Left ventricle myocardium inferior (tissue), 1 donor: Measurements from ENCODE around the gene NEO1. TPM values are rescaled to one million over a fixed set of nuclear protein-coding genes. Genes with fewer than 3 reads are reported as not detected.
A peak's percentile ranks its signal among the peaks of the same experiment; 100 is the strongest.

Experiments used
- DNase-seq: peaks from one replicate; pipeline ENCODE4 v3.0.0-alpha.2; 2020
- H3K27ac ChIP-seq: fragments of 200-600 bp; replicated peaks from 2 replicates; pipeline ENCODE4 v1.8.0; 2021
- H3K27me3 ChIP-seq: fragments of 200-600 bp; 2 replicates; pipeline ENCODE4 v1.8.0; 2021; ENCODE audit warnings: low read depth
- H3K36me3 ChIP-seq: fragments of 200-600 bp; 2 replicates; pipeline ENCODE4 v1.8.0; 2021
- H3K4me1 ChIP-seq: fragments of 200-600 bp; 2 replicates; pipeline ENCODE4 v1.8.0; 2021
- H3K4me3 ChIP-seq: fragments of 200-600 bp; 2 replicates; pipeline ENCODE4 v1.8.0; 2021; ENCODE audit warnings: mild to moderate bottlenecking, moderate library complexity
- H3K9me3 ChIP-seq: fragments of 200-600 bp; replicated peaks from 2 replicates; pipeline ENCODE4 v1.8.0; 2021
- intact Hi-C: fragments of 100-400 bp; cut with micrococcal nuclease; formaldehyde crosslinking; loops from one replicate; pipeline ENCODE4 v1.11.0; 2022
- total RNA-seq: library from RNA; stranded (reverse); fragmentation: NEBNext Ultra II Directional; extraction: Animal tissue kit (Norgen Biotek cat#: 25700); gene quantifications from one replicate; pipeline ENCODE4 v1.2.1, GENCODE V29; 2021
- TF ChIP-seq, protein P1 (sequence below): fragments of 200-600 bp; IDR thresholded peaks from 2 replicates; pipeline ENCODE4 v1.8.0; 2021; ENCODE audit warnings: antibody characterized with exemption, mild to moderate bottlenecking, borderline replicate concordance
- donor health status: DM: no; HTN: yes; CAD: no; lungs with severe emphysema.

Gene NEO1
- total RNA-seq, 1 donor from 2014 or later: 9.0 TPM

DNA sequence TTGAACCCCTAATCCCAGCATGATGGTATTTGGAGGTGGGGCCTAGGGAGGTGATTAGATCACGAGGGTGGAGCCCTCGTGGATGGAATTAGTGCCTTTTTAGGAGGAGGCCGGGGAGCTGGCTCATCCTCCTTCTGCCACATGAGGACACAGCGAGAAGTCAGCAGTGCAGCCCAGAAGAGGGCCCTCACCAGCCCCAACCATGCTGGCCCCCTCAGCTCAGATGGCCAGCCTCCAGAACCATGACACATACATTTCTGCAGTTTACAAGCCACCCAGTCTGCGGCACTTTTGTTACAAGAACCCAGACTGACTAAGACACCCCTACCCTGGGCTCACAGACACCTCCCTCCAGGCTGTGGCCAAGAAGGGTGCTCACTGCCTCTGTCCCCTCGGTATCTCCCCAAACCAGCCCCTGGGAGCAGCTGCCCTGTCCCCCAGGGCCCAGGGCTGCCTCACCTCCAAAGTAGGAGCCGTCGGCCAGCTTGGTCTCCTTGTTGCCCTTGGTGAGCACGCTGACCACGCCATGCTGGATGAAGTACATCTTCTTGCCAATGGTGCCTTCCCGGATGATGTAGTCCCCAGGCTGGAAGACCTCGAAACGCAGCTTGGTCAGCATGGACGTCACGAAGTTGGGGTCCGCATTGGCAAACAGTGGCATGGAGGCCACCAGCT, 272.4 kb downstream of the NEO1 start:
- no peak for DNase-seq

DNA sequence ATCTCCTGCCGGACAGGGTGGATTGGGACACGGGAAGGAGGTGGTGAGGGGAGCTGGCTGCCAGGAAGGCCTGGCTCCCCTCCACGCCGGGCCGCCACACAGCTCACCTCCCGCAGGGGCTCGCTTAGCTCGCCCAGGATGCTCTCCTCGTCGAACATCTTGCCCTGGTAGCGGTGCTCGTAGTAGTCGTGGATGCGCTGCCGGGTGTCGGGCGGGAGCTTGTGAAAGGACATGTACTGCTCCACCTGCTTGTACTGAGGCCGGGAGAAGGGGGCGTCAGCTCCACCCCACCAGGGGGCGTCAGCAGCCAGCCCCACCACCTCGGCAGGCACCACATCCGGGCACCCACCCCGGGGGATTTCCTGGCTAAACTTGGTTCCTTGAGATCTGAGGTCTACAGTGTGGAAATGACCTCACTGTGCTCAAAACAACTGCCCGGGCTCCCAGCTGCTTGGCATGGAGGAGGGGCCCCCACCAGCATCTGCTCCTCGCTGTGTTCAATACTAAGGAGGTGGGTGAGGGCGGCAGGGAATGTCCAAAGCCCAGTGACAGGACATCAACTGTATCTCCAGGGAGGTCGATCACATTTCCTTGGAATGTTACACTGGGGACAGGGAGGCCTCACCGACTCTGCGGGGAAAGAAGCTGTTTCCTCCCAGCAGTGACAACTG, 273.1 kb downstream of the NEO1 start:
- H3K27me3 ChIP-seq: peaks cover 35% of the 10 kb centered on the region
- peaks cover 6% of the 10 kb centered on the region for H3K36me3 ChIP-seq
- TF ChIP-seq, protein P1, sequence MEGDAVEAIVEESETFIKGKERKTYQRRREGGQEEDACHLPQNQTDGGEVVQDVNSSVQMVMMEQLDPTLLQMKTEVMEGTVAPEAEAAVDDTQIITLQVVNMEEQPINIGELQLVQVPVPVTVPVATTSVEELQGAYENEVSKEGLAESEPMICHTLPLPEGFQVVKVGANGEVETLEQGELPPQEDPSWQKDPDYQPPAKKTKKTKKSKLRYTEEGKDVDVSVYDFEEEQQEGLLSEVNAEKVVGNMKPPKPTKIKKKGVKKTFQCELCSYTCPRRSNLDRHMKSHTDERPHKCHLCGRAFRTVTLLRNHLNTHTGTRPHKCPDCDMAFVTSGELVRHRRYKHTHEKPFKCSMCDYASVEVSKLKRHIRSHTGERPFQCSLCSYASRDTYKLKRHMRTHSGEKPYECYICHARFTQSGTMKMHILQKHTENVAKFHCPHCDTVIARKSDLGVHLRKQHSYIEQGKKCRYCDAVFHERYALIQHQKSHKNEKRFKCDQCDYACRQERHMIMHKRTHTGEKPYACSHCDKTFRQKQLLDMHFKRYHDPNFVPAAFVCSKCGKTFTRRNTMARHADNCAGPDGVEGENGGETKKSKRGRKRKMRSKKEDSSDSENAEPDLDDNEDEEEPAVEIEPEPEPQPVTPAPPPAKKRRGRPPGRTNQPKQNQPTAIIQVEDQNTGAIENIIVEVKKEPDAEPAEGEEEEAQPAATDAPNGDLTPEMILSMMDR: peak; percentile 52
- H3K9me3 ChIP-seq: no peaks in the 10 kb centered on the region
- no peak overlapping the region for H3K27ac ChIP-seq
- peaks cover 2% of the 10 kb centered on the region for H3K4me1 ChIP-seq
- no peak for DNase-seq
- H3K4me3 ChIP-seq: no peak overlapping the region
- intact Hi-C loops: no loop called here

More for the DNA sequence above, 272.4 kb downstream of the NEO1 start:
- no peaks in the 10 kb centered on the region for H3K9me3 ChIP-seq
- H3K4me1 ChIP-seq: no peaks in the 10 kb centered on the region
- TF ChIP-seq, protein P1: no peak
- peaks cover 42% of the 10 kb centered on the region for H3K27me3 ChIP-seq
- no peak overlapping the region for H3K27ac ChIP-seq
- no peak overlapping the region for H3K4me3 ChIP-seq
- peaks cover 6% of the 10 kb centered on the region for H3K36me3 ChIP-seq
- intact Hi-C loops: no loop called here

DNA sequence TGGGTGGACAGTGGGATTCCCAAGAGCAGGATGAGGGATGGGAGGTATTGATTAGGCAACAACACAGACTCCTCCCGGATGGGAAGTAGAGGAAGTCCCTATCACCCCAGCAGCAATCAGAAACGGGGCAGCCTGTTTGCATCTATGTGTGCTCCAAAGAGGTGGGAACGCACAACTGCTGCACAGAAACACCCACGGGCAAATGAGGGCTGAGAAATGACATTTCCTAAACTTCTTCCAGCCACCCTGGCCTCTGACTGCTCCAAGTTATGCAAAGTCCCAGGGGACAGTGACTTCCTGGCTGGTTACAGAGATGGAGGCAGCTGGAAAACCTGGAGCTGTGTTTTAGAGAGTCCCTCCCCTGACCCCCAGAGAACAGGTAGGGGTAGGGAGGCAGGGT, 273.9 kb downstream of the NEO1 start:
- intact Hi-C loops: no loop called here
- peaks cover 11% of the 10 kb centered on the region for H3K4me1 ChIP-seq
- peaks cover 6% of the 10 kb centered on the region for H3K36me3 ChIP-seq
- H3K4me3 ChIP-seq: no peak overlapping the region
- TF ChIP-seq, protein P1: no peak
- H3K9me3 ChIP-seq: no peaks in the 10 kb centered on the region
- DNase-seq: no peak
- H3K27me3 ChIP-seq: peaks cover 27% of the 10 kb centered on the region
- H3K27ac ChIP-seq: no peak overlapping the region

DNA sequence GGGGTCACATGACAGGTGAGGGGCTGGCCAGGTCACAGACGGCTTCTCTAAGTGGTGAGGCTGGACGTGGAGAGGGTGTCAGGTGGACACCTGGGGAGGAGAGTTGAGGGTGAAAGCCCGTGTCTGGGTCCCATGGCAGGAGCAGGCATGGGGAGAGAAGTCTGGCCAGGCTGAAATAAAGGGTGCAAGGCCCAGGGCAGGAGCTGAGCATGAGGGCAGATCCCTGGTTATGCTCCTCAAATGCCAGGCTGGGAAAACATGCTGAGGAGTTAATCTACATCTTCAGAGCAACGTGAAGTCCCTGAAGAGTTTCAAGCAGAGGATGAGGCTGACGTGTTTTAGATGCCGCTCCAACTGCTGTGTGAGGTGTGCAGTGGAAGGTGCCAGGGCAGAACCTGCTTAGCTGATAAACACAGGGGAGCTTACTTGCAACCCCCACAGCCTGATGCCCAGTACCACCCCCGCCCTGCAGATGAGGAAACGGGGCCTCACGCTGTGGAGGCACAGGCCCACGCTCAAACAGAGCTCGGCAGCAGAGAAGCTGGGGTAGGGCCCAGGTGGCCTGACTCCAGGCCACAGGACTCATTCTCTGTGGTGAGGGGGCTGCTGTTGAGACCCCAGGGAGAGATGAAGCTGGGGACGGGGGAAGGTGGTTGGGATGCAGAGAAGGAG, 276.0 kb downstream of the NEO1 start:
- Histone ChIP-seq H3K36me3 (peaks cover 1% of the 10 kb centered on the region), H3K4me1 (peaks cover 13% of the 10 kb centered on the region), H3K27ac (no peak overlapping the region), H3K4me3 (no peak overlapping the region), H3K27me3 (peaks cover 8% of the 10 kb centered on the region), H3K9me3 (no peaks in the 10 kb centered on the region)
- intact Hi-C loops: no loop called here
- TF ChIP-seq, protein P1: no peak
- no peak for DNase-seq

DNA sequence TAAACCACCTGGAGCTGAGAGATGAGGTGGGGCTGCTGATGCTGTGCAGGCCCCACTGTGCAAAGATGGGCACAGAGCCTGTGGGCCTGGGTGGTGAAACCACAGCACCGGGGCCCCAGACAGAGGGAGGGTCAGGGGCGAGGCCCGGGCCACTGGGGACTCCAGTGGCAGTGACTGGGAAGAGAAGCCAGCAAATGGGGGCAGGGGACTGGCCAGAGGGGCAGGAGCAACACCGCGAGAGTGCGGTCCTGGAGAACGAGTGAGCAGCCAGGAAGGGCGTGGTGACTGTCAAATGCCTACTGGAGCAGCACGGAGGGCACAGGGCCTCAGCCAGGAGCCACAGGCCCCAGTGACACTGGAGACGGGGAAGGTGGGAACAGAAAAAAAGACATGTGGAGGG, 276.7 kb downstream of the NEO1 start:
- TF ChIP-seq, protein P1: no peak
- intact Hi-C loops: no loop called here

More for the DNA sequence above, 276.7 kb downstream of the NEO1 start:
- Histone ChIP-seq H3K27ac (no peak overlapping the region), H3K27me3 (peaks cover 5% of the 10 kb centered on the region), H3K9me3 (no peaks in the 10 kb centered on the region), H3K4me3 (no peak overlapping the region), H3K36me3 (no peaks in the 10 kb centered on the region), H3K4me1 (peaks cover 13% of the 10 kb centered on the region)
- DNase-seq: no peak
